ENCODE results near the gene EPN2. TPM values are rescaled to one million over a fixed set of nuclear protein-coding genes. Genes with fewer than 3 reads are reported as not detected.
A peak's percentile ranks its signal among the peaks of the same experiment; 100 is the strongest.

The EPN2 gene
- total and polyA plus RNA-seq, 2 experiments from 2014 or later: 34.0 to 149 TPM

GRCh38 chr17:19362277-19363113 is 125.3 kb downstream of the EPN2 start, which contains the start of gene B9D1 (continued):
- no peak for TF ChIP-seq ZNF462 (CRISPR knock-in tag; IDR thresholded peaks at IDR 0.05)
- no peak for TF ChIP-seq ZNF331 (CRISPR knock-in tag; IDR thresholded peaks at IDR 0.05; ENCODE audit: low read depth)

GRCh38 chr17:19363114-19363438 is 125.9 kb downstream of the EPN2 start:
- peaks cover 14% of the 10 kb centered on the region for H3K4me1 Mint-ChIP-seq
- H3F3A ChIP-seq (replicated peaks; ENCODE audit: low read depth): no peaks in the 10 kb centered on the region
- no peaks in the 10 kb centered on the region for H3K27me3 ChIP-seq (ENCODE audit: insufficient read depth)
- peak overlapping the region; percentile 89; the same call in 2 of the 3 replicates for H3K4me3 Mint-ChIP-seq
- peak overlapping the region; percentile 97 for H3K4me2 ChIP-seq
- H3K27ac Mint-ChIP-seq: no peak overlapping the region
- no peaks in the 10 kb centered on the region for H3K9me3 Mint-ChIP-seq
- peaks cover 6% of the 10 kb centered on the region for H3K27me3 Mint-ChIP-seq (ENCODE audit: insufficient read depth, low read depth, poor library complexity)
- no peaks in the 10 kb centered on the region for H3K36me3 ChIP-seq (ENCODE audit: insufficient read depth)
- peak overlapping the region; percentile 95; the same call in 1 of the 2 replicates for H2AFZ ChIP-seq
- H3K9me2 ChIP-seq (ENCODE audit: insufficient read depth): no peaks in the 10 kb centered on the region
- no peak for ATAC-seq
- peaks cover 11% of the 10 kb centered on the region for H3K4me1 ChIP-seq (ENCODE audit: insufficient read depth)
- no peak for TF ChIP-seq JUNB (IDR thresholded peaks at IDR 0.05; ENCODE audit: unreplicated experiment)
- TF ChIP-seq STAT1 (IDR thresholded peaks at IDR 0.05; ENCODE audit: unreplicated experiment): no peak
- TF ChIP-seq CTCF (conservative IDR thresholded peaks at IDR 0.05; ENCODE audit: low read depth in 2 of 2): 0 out of 4 replicates have a peak, but pooled peaks of 1 of the 2 experiments have one; percentile 5
- no peak overlapping the region for H3K27ac ChIP-seq (ENCODE audit: low read depth)
- peak overlapping the region; percentile 91 for H3K4me3 ChIP-seq
- no peaks in the 10 kb centered on the region; the same call in 2 of the 3 replicates for H3K36me3 Mint-ChIP-seq (ENCODE audit: low read depth)
- no peaks in the 10 kb centered on the region for H4K20me1 ChIP-seq (replicated peaks; ENCODE audit: insufficient read depth)
- DNase-seq (ENCODE audit: low spot score): no peak
- H3K79me2 ChIP-seq (replicated peaks; ENCODE audit: insufficient read depth): no peaks in the 10 kb centered on the region
